HT-29 (cell line): Measurements from ENCODE around the gene TFPI. TPM values are rescaled to one million over a fixed set of nuclear protein-coding genes. Genes with fewer than 3 reads are reported as not detected.
"Not testable (repeated sequence)": the region's sequence is repeated elsewhere in the genome, so short reads cannot be mapped to it uniquely, and the experiment has no call there.

Experiments
- DNase-seq: peaks from one replicate; pipeline ENCODE4 v3.0.0-alpha.2; 2015; ENCODE audit warnings: low spot score
- total RNA-seq: library from RNA; depleted of rRNA; stranded (reverse); fragments of >200 nt; shearing (Covaris generic); gene quantifications from 2 replicates; pipeline ENCODE4 v1.2.3, GENCODE V29; 2014

Gene TFPI
- total RNA-seq, 1 experiment from 2014 or later = 30.4 TPM

- DNase-seq = peak; percentile 62
These were observed 1.2 kb downstream of the TFPI start for GRCh38 chr2:187552828-187553681.

- DNase-seq = no peak
These were observed 1.9 kb downstream of the TFPI start for GRCh38 chr2:187552381-187552780.

- DNase-seq = no peak
These were observed 3.4 kb downstream of the TFPI start for GRCh38 chr2:187550857-187551256.

GRCh38 chr2:187549951-187550555, 4.2 kb downstream of the TFPI start:
- peak; percentile 50 for DNase-seq

GRCh38 chr2:187549193-187549592, 5.0 kb downstream of the TFPI start:
- peak; percentile 39 for DNase-seq

GRCh38 chr2:187548656-187549055, 5.6 kb downstream of the TFPI start:
- no peak for DNase-seq

- DNase-seq = peak; percentile 81
These were observed 6.8 kb downstream of the TFPI start for GRCh38 chr2:187547353-187547979.

GRCh38 chr2:187546762-187547333, 7.4 kb downstream of the TFPI start:
- DNase-seq = no peak

- peak; percentile 51 for DNase-seq
These were observed 8.9 kb downstream of the TFPI start for GRCh38 chr2:187545238-187545751.

GRCh38 chr2:187544371-187545080, 9.7 kb downstream of the TFPI start:
- peak; percentile 72 for DNase-seq

- peak; percentile 73 for DNase-seq
These were observed 10.7 kb downstream of the TFPI start for GRCh38 chr2:187543488-187543887.

GRCh38 chr2:187542123-187542522, 12.1 kb downstream of the TFPI start:
- DNase-seq = no peak

- peak; percentile 80 for DNase-seq
These were observed 12.8 kb downstream of the TFPI start for GRCh38 chr2:187541086-187542085.

GRCh38 chr2:187538222-187538621, 16.0 kb downstream of the TFPI start:
- not testable (repeated sequence) for DNase-seq

- DNase-seq = not testable (repeated sequence)
These were observed 18.9 kb downstream of the TFPI start for GRCh38 chr2:187535381-187535780.

- DNase-seq = no peak
These were observed 21.7 kb downstream of the TFPI start for GRCh38 chr2:187532333-187533120.

GRCh38 chr2:187529977-187530721, 24.1 kb downstream of the TFPI start:
- no peak for DNase-seq

GRCh38 chr2:187529248-187529976, 24.8 kb downstream of the TFPI start:
- DNase-seq = no peak
